GM06990 (cell line): Measurements from ENCODE around the gene MAML3.

Experiments
- DNase-seq: peaks from one replicate; pipeline ENCODE4 v3.0.0-alpha.2; 2011; ENCODE audit not compliant: insufficient read length; ENCODE audit errors: extremely low read depth
- H3K27me3 ChIP-seq: replicated peaks from 2 replicates; pipeline ENCODE4 v1.6.0; 2011; ENCODE audit warnings: low read length; ENCODE audit not compliant: control insufficient read depth, insufficient read depth
- H3K36me3 ChIP-seq: 2 replicates; pipeline ENCODE4 v1.5.1; 2011; ENCODE audit warnings: low read length; ENCODE audit not compliant: control insufficient read depth, insufficient read depth
- H3K4me3 ChIP-seq: replicated peaks from 2 replicates; pipeline ENCODE4 v1.5.1; 2011; ENCODE audit warnings: low read depth, mild to moderate bottlenecking, control low read depth, low read length
- TF ChIP-seq, protein P1 (sequence below): IDR thresholded peaks from 2 replicates; pipeline ENCODE4 v1.5.1; 2011; ENCODE audit warnings: low read length, control low read depth, mild to moderate bottlenecking, inconsistent platforms; ENCODE audit not compliant: insufficient read depth, poor library complexity, severe bottlenecking

The MAML3 gene

DNA sequence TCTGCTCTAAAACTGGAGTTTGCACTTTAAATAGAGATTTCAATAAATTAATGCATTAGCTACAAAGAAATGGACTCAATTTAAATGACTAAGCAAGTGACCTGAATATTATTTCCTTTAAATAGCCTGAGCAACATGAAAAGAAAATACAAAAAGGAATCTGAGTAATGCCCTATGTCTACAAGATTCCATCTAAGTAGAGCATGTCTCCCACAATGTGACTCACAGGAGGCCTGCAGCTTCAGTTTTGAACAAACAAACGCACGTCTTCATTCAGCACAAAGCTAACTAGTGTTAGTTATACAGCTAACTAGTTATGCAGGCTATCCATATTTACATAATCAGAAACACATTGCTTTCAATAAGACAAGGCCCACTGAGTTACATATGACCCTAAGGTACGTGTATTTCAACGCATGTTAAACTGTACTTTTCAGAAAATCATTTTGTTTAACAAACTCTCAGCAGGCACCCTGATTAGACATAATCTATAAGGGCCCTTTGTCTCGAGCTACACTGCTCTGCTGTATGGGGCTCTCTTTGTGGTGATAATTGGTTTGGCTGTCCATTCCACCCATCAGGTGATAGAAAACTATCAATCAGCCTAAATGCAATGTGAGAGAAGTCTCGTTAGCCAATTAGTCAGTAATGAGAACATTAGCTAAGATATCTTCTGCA is 116.5 kb downstream of the MAML3 start:
- Histone ChIP-seq H3K4me3 (no peak overlapping the region), H3K36me3 (no peaks in the 10 kb centered on the region), H3K27me3 (no peaks in the 10 kb centered on the region; the same call in 1 of the 2 replicates)
- TF ChIP-seq, protein P1, sequence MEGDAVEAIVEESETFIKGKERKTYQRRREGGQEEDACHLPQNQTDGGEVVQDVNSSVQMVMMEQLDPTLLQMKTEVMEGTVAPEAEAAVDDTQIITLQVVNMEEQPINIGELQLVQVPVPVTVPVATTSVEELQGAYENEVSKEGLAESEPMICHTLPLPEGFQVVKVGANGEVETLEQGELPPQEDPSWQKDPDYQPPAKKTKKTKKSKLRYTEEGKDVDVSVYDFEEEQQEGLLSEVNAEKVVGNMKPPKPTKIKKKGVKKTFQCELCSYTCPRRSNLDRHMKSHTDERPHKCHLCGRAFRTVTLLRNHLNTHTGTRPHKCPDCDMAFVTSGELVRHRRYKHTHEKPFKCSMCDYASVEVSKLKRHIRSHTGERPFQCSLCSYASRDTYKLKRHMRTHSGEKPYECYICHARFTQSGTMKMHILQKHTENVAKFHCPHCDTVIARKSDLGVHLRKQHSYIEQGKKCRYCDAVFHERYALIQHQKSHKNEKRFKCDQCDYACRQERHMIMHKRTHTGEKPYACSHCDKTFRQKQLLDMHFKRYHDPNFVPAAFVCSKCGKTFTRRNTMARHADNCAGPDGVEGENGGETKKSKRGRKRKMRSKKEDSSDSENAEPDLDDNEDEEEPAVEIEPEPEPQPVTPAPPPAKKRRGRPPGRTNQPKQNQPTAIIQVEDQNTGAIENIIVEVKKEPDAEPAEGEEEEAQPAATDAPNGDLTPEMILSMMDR = no peak
- no peak for DNase-seq

GRCh38 chr4:140031706-140032105 is 122.3 kb downstream of the MAML3 start:
- TF ChIP-seq, protein P1 = no peak
- H3K4me3 ChIP-seq = no peak overlapping the region
- no peaks in the 10 kb centered on the region for H3K36me3 ChIP-seq
- H3K27me3 ChIP-seq = no peaks in the 10 kb centered on the region; the same call in 1 of the 2 replicates
- no peak for DNase-seq

DNA sequence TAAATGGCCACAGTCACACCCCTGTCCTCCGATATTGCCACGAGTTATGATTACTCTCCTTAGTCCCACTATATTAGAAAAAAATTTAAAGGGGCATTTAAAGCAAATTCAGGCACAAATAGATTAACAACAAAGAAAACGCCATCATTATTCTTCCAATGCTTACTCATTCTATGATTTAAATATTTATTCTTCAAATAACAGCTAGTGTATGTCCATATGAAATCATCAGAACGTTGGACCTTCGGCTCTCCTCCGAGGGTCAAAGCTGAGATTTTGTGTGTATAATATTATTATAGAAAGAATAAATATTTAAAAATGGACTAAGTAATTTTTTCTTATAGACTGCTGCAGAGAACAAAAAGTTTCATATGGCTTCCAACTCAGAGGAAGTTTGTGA is 122.9 kb downstream of the MAML3 start:
- Histone ChIP-seq H3K4me3 (no peak overlapping the region), H3K27me3 (no peaks in the 10 kb centered on the region; the same call in 1 of the 2 replicates), H3K36me3 (no peaks in the 10 kb centered on the region)
- TF ChIP-seq, protein P1 = no peak
- no peak for DNase-seq

- Histone ChIP-seq H3K4me3 (no peak overlapping the region), H3K27me3 (no peaks in the 10 kb centered on the region; the same call in 1 of the 2 replicates), H3K36me3 (no peaks in the 10 kb centered on the region)
- TF ChIP-seq, protein P1 = no peak
- DNase-seq = no peak
These were observed 125.1 kb downstream of the MAML3 start for GRCh38 chr4:140028676-140029517.

- H3K36me3 ChIP-seq = no peaks in the 10 kb centered on the region
- no peak for DNase-seq
- no peak overlapping the region for H3K4me3 ChIP-seq
- TF ChIP-seq, protein P1 = no peak
- no peaks in the 10 kb centered on the region; the same call in 1 of the 2 replicates for H3K27me3 ChIP-seq
These were observed 125.9 kb downstream of the MAML3 start for GRCh38 chr4:140028101-140028500.
